ENCODE results near the gene SLX4IP. TPM values are rescaled to one million over a fixed set of nuclear protein-coding genes. Genes with fewer than 3 reads are reported as not detected.
A peak's percentile ranks its signal among the peaks of the same experiment; 100 is the strongest.

Gene SLX4IP
- total RNA-seq, 4 donors from 2014 or later, result 1.3 to 3.0 (median 1.9) TPM

GRCh38 chr20:10631126-10631525 lies 196.0 kb downstream of the SLX4IP start:
- no peak for ATAC-seq
- no peaks in the 10 kb centered on the region for H3K36me3 ChIP-seq
- no peaks in the 10 kb centered on the region for H3K9me3 ChIP-seq
- no peak overlapping the region for H3K4me3 ChIP-seq
- TF ChIP-seq POLR2AphosphoS5 (IDR thresholded peaks at IDR 0.05) (no peak), POLR2A (IDR thresholded peaks at IDR 0.05) (no peak), EP300 (IDR thresholded peaks at IDR 0.05) (no peak)
- TF ChIP-seq, protein P1, sequence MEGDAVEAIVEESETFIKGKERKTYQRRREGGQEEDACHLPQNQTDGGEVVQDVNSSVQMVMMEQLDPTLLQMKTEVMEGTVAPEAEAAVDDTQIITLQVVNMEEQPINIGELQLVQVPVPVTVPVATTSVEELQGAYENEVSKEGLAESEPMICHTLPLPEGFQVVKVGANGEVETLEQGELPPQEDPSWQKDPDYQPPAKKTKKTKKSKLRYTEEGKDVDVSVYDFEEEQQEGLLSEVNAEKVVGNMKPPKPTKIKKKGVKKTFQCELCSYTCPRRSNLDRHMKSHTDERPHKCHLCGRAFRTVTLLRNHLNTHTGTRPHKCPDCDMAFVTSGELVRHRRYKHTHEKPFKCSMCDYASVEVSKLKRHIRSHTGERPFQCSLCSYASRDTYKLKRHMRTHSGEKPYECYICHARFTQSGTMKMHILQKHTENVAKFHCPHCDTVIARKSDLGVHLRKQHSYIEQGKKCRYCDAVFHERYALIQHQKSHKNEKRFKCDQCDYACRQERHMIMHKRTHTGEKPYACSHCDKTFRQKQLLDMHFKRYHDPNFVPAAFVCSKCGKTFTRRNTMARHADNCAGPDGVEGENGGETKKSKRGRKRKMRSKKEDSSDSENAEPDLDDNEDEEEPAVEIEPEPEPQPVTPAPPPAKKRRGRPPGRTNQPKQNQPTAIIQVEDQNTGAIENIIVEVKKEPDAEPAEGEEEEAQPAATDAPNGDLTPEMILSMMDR (IDR thresholded peaks at IDR 0.05), result no peak
- H3K4me1 ChIP-seq, result peaks cover 0 to 28% (median 9%) of the 10 kb centered on the region in 3 donors
- 86 to 92% methylated on average over 1 to 4 of the region's 4 CpGs for WGBS, 2 donors (ENCODE audit: low coverage in 1 of 2)
- no peaks in the 10 kb centered on the region for H3K27me3 ChIP-seq
- no peak overlapping the region for H3K27ac ChIP-seq

GRCh38 chr20:10632721-10633509 lies 197.8 kb downstream of the SLX4IP start:
- no peak for TF ChIP-seq POLR2A (IDR thresholded peaks at IDR 0.05)
- no peak for TF ChIP-seq EP300 (IDR thresholded peaks at IDR 0.05)
- no peak for TF ChIP-seq POLR2AphosphoS5 (IDR thresholded peaks at IDR 0.05)
- TF ChIP-seq, protein P1 (IDR thresholded peaks at IDR 0.05), result no peak
- Histone ChIP-seq H3K27me3 (no peaks in the 10 kb centered on the region), H3K9me3 (no peaks in the 10 kb centered on the region), H3K27ac (no peak overlapping the region), H3K36me3 (no peaks in the 10 kb centered on the region), H3K4me3 (no peak overlapping the region), H3K4me1 (peaks cover 0 to 46% (median 20%) of the 10 kb centered on the region in 3 donors)
- WGBS, 2 donors (ENCODE audit: low coverage in 1 of 2), result 72 to 85% methylated on average over 7 to 10 of the region's 13 CpGs
- no peak for ATAC-seq

DNA sequence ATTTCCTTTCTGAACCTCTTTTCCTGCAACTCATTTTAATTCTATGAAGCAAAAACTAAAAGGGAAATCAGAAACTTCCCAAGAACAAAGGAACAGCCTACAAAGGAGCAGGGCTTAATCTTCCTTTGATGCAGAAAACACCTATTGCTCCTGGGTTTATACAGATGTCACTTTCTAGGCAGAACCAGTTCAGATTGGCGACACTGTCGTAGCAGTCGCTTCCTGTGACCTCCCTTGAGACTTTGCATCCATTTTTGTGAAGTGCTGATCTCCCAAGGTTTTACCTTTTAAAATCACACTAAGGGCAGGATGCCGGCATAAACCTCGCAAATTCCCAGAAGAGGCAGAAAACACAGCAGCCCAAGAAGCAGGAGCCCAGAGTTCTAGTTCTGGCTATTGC lies 198.6 kb downstream of the SLX4IP start:
- no peak for ATAC-seq
- 88 to 100% methylated on average over 3 to 5 of the region's 5 CpGs for WGBS, 2 donors (ENCODE audit: low coverage in 1 of 2)
- Histone ChIP-seq H3K4me3 (no peak overlapping the region), H3K36me3 (no peaks in the 10 kb centered on the region), H3K27ac (no peak overlapping the region), H3K4me1 (peaks cover 0 to 53% (median 20%) of the 10 kb centered on the region in 3 donors), H3K27me3 (no peaks in the 10 kb centered on the region), H3K9me3 (no peaks in the 10 kb centered on the region)
- TF ChIP-seq POLR2AphosphoS5 (IDR thresholded peaks at IDR 0.05) (no peak), EP300 (IDR thresholded peaks at IDR 0.05) (no peak), POLR2A (IDR thresholded peaks at IDR 0.05) (no peak)
- TF ChIP-seq, protein P1 (IDR thresholded peaks at IDR 0.05), result no peak

- Histone ChIP-seq H3K4me1 (peaks cover 0 to 57% (median 20%) of the 10 kb centered on the region in 3 donors), H3K27ac (peak overlapping the region in 2 of 4 donors; percentile 40 to 70), H3K4me3 (no peak overlapping the region), H3K9me3 (no peaks in the 10 kb centered on the region), H3K36me3 (peaks cover 0 to 4% of the 10 kb centered on the region in 2 donors), H3K27me3 (no peaks in the 10 kb centered on the region)
- no peak for ATAC-seq
- WGBS, 2 donors (ENCODE audit: low coverage in 1 of 2), result 67 to 84% methylated on average over 3 to 5 of the region's 5 CpGs
- TF ChIP-seq EP300 (IDR thresholded peaks at IDR 0.05), result no peak
- no peak for TF ChIP-seq POLR2A (IDR thresholded peaks at IDR 0.05)
- TF ChIP-seq POLR2AphosphoS5 (IDR thresholded peaks at IDR 0.05), result no peak
- TF ChIP-seq, protein P1 (IDR thresholded peaks at IDR 0.05), result no peak
Measured at GRCh38 chr20:10634211-10634610, 199.1 kb downstream of the SLX4IP start.

All from gastroesophageal sphincter (tissue), 4 donors.